C1 segment of cervical spinal cord (tissue), 14 donors: ENCODE data around the gene SREBF2.

Source experiments
- DNase-seq, 14 donors: peaks; one replicate each; lab custom pipeline; 2025; lab: John Stamatoyannopoulos, UW

The SREBF2 gene

DNA sequence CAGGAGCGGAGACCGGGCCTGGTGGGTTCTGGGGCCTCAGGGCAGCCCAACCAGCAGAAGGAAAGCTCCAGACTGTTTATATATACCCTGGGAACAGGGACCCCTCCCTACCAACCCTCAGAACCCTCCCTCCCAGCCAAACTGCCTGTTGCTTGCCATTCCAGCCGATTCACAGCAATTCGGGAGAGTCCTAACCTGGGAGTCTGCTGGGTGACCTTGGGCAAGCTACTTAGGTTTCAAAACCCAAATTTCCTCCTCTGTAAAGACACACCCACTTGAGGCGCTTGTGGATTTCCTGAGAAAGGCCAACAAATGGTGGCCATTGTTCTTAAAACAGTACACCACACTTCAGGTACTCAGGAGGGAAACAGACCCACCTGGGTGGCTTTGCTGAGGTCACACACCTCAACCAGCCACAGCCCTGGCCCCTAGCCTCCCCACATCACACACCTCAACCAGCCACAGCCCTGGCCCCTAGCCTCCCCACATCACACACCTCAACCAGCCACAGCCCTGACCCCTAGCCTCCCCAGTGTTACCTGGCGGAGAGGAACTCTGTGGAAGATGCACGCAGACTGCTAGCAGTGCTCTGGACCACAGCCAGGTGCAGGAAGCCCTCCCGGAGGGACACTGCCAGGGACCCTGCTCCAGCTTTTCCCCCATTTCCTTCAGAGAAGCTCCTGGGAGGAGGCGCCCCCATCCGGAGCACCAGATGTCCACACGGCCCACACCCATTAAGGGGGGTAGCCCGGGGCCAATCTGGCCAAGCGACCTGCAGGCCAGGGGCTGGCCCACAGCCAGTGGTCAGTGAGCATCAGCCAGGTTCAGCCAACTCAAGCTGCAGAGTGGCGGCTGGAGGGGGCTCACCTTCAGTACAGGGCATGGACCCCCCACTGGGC, 75.8 kb downstream of the SREBF2 start:
- peak in 1 of 14 donors; percentile 61 for DNase-seq

DNA sequence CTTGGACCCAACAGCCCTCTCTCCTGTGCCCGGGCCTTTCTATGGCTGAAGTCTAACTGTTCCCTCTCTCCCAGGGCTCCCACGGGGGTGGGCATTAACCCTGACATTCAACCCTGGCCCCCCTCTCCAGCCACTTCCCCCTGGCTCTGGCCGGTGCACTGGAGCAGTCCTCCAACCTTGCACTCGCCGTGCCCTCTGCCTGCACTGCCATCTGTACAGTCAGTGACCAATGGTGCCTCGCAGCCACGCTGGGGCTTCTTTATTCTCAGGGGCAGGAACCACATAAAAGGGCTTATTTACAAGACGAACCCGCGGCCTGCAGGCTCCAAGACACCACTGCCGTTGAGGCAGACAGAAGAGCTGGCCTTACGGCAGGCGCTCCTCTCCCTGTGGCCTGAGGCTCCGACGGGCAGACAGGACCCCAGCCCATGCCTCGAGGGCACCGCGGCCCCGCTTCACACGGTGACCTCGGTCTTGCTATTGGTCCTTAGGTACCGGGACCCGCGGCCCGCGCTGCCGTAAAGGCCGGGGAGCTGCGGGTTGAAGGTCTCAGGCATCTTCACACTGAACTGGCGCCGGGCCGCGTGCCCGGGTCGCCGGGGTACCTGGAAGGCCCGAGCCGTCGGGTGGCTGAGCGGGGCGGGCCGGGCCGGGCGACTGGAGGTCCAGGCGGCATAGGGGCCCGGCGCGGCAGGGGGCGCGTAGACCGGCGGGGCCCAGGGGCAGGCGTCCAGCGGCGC, 76.6 kb downstream of the SREBF2 start:
- DNase-seq: peak in 3 of 14 donors; percentile 11 to 26 (median 12)

DNA sequence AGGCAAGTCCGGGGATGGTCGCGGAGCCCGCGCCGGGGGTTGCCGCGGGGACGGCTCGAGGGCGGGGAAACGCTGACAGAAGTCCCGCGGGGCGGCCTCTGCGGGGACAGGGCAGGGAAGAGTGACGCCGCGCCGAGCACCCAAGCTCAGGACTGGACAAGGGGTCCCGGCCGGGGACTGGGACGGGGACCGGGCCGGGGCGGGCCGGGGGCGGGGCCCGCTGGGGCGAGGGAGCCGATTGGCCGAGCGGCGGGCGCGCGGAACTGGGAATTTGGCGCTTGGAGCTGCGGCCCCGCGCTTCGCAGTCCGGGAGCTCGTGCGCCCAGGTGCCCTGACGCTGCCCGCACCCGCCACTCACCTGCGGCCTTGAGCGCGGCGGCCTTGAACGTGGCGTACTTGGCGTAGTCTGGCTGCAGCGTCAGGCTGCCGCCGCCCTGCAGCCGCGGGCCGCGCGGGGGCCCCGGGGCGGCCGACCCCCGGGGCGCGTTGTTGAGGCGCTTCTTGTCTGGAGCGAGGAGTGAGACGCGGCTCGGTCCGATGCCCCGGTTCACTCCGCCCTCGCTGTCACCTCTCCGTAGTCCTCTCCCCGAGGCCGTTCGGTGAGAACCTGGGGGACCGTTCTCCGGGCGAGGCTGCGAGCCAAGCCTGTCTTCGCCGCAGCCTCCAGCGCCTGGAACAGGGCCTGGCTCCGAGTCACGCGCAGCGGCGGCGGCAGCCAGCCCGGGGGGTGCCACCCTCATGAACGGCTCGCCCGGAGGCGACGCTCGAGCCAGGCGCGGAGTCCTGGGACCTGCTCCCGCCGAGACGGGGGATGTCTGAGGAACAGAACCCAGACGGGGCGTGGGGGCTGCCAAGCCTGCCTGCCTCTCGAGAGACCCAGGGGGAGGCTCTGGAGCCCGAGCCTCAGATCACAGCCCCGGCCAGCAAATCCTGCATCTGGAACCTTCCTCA, 77.4 kb downstream of the SREBF2 start:
- DNase-seq: peak in 10 of 14 donors; percentile 24 to 61 (median 40)

DNA sequence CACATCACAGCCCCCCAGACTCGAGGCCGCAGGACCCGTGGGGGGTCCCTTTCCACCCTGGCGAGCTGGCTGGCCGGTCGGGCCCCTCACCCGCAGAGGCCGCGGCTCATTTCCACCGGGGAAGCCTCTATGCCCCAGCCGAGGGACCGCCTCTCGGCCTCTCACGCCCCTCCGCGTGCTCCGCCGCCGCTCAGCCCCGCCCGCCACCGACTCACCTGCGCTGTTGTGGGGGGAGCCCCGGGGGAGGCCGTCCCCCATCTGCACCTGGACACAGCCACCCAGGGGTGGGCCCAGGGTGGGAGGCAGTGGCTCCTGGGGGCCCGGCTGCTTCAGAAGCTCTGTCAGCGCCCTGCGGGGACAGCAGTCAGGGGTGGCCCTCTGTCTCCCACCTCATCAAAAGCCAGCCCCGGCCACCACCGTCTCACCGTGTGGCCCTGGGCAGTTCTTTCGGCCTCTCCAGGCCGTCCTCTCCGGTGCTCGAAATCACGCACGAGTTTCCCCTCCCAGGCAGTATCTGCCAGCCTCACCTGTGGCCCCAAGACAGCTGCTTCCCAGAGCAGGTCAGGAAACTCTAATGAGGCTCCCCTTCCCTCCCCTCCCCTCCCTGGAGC, 78.2 kb downstream of the SREBF2 start:
- DNase-seq: peak in 1 of 14 donors; percentile 48

DNA sequence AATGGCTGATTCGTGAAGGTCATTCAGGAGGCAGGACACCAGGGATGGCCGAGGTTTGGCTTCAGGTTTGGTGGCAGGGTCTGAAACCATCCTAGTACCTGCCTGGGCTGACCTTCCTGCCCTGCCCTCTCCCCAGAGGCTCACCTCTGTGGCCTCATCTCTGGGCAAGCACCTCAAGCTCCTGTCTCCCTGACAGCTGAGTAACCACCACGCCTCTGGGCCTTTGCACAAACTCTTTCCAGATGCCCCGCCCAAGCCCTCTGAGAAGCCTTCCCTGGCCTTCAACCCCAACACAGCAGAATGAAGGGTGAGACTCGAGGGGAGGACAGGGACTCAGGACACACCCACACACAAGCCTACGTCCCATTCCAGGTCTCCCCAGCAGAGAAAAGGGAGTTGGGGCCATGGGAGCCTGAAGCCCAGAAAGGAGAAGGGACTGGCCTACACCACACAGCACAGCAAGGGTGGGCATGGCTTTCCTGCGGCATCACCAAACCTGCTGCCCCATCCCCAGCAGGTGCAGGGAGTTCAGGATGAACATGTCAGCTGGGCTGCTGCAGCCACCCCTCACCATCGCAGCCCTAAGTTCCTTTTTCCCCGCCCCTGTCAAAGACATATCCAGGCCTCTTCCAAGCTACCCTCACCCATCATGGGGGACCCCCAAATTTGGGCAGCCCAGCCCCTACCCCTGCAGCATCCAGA, 79.6 kb downstream of the SREBF2 start:
- peak in 1 of 14 donors; percentile 36 for DNase-seq

DNA sequence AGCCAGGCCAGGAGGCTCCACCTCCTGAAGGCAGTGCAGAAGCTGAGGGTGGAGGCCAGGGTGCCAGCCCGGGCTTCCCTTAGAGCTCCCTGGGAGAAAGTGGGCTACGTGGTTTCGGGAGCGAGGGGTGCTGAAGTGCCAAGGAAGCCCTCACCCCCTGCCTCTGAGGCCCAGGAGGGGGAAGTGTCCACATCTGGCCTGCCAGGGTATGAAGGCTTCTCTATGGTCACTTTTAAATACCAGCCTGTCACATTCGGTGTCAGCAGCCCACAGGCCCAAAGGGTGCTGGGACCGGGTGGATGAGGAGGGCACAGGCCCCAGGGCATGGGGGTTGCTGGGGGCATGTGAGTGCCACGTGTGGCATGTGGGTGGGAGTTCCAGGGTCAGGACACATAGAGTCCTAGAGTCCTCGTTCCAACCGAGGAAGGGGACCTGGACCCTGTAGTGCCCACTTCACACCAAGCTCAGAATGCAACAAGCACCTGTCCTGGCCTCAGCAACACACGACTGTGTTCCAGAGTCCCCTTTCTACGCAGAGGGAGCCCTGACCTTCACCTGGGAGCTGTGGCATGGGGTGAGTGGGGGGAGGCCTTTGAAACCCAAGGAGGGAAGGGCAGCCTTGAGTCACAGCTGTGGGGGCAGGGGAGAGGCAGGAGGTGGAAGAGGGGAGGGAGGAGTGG, 80.3 kb downstream of the SREBF2 start:
- peak in 1 of 14 donors; percentile 36 for DNase-seq

DNA sequence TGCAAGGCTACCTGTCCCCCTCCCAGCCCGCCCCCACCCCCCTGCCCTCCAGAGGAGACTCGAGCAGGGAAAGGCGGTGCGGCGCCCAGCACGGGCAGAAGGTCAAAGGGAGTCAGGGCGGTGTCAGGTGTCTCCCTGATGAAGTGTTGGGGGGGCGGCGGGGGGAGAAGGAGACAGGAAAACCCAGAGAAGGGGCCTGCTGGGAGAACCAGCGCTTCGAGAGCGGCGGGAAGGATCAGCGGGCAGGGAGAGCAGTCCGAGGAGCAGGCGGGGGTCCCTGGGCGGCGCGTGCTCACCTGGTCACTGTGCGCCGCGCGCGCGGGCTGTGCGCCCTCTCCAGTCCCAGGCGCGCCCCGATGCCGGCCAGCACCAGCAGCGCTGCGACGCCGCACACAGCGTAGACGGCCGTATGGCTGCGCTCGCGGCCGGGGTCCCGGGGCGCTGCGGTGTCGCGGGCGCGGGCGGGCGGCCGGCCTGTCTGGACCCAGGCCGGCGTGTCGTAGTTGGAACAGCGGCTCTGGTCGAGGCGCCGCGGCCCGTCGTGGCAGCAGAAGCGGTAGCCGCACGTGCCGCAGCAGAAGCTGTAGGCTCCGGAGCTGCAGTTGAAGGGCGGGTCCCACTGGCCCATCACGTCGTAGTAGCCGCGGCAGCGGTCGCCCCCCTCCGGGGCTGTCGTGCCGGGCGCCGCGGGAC, 81.1 kb downstream of the SREBF2 start:
- DNase-seq: peak in 1 of 14 donors; percentile 49

DNA sequence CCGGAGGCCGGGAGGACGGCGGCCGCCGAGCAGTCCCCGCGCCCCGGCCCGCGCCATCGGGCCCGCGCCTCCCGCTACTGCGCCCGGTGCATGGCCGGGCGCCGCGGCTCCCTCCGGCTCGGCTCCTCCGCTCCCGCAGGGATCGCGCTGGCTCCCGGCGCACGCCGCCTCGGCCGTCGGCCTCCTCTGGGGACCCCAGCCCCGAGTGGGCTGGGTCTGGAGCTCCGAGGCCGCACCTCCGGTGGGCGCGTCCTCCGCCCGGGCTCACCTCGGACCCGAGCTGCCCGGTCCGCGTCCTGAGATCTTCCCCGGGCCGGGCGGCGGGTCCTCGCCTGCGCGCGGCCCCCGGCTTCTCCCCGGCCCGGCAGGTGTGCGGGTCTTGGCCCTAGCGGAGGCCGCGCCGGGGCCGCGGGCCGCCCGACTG, 81.7 kb downstream of the SREBF2 start:
- DNase-seq: no peak

DNA sequence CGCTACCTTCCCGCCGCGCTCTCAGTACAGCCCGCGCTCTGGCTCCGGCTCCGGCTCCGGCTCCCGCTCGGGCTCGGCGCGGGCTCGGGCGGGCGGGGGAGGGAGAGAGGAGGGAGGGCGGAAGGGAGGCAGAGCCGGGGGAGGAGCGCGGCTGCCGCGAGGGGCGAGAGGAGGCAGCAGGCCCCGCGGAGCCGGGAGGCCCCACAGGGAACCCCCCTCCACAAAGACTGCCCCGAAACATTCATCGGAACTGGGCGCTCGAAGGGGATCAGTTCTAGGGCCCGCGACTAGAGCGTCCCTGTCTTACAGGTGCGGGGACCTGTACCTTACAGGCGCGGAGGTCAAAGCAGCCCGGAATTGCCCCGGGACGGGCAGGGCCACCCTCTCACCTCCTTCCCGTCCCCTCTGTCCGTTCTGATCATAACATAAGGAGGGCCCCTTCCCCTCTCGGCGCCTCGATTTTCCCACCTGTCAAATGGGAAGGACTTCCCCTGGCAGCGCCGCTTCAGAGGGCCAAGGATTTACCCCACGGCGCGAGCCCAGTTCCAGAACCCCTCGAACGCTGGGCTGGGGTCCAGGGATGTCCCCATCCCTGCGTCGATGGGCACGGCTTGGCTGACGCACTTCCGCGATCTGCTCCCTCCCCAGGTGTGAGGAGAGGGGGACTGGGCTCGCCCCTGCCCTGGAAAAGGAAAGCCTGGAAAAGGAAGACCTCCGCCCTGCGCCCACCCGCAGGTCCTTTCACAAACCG, 82.3 kb downstream of the SREBF2 start, which contains the start of gene SHISA8:
Gene SHISA8, minus strand, starts transcription at position 40 of the 751 bp plus-strand sequence. CDS start 407 bp downstream, outside the sequence.
- DNase-seq: peak in 1 of 14 donors; percentile 58

DNA sequence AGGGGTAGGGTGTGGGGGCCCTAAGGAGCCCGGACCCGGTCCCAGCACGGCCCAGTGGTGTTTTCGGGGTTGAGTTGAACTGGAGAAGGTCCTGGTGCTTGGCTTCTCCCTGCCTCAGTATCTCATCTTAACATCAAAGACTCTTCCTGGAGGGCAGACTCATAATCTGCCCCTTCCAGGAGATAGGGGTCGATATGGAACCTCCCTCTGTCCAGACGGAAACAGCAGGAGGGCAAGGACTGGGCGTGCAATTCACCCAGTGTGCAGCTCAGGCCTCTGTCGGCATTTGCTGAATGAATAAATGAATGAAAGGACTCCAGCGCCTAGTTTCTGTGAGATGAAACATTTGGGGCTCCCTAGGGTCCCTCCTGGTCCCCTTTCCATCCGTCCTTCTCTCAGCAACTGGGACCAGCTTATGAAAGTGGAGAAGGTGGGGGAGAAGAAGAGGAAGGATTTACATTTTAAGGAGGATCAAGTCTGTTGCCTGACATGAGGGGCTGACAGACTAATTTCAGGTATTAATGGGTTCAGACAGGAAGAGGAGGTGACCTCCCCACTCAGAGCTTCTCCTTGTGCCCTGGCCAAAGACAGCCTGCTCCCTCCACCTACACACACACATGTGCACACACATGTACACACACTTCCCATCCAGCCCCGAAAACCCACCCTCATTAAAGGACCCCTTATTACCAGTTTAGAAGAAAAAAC, 83.0 kb downstream of the SREBF2 start:
- DNase-seq: no peak

DNA sequence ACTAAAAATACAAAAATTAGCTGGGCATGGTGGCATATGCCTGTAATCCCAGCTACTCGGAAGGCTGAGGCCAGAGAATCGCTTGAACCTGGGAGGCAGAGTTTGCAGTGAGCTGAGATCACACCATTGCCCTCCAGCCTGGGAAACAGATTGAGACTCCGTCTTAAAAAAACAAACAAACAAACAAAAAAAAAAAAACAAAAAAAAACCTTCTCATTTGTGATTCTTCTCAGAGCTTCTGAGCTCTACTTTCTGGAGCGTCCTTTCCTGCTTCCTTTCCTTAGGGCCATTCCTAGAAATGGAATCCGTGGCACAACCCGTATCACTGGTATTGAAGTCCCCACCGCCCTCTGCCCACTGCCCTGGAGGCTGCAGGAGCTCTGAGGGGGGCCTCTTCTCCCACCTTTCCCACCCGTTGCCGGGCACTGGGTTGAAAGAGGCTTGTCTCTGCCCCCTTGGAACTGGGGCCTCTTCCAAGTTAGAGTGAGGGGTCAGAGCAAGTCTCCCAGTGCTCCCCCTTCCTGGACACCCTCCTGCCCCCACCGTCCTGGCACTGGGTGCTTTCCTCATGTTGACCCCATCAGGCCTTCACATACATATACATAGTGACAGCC, 83.9 kb downstream of the SREBF2 start:
- no peak for DNase-seq

DNA sequence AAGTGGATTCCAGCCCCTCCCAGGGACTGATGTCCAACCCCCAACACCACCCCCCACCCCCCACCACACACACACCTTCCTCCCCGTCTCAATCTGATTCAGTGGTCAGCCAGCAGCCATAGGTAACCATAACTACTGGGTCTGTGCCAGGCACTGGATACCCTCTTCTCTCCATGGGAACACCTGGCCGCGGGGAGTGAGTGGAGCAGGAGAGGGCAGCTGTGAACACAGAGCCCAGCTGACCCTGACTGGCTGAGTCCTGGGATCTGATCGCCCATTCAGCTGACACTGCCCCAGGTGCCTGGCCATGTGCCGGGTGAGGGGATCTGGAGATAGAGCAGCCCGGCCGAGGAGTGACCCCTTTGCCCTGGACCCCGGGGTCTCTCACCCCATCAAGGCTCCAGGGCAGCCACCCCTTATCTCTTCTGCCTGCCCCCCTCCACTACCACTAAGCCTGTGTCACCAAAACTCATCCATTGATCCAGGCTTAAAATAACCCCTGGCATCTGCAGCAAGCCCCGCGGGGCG, 84.5 kb downstream of the SREBF2 start:
- DNase-seq: no peak

DNA sequence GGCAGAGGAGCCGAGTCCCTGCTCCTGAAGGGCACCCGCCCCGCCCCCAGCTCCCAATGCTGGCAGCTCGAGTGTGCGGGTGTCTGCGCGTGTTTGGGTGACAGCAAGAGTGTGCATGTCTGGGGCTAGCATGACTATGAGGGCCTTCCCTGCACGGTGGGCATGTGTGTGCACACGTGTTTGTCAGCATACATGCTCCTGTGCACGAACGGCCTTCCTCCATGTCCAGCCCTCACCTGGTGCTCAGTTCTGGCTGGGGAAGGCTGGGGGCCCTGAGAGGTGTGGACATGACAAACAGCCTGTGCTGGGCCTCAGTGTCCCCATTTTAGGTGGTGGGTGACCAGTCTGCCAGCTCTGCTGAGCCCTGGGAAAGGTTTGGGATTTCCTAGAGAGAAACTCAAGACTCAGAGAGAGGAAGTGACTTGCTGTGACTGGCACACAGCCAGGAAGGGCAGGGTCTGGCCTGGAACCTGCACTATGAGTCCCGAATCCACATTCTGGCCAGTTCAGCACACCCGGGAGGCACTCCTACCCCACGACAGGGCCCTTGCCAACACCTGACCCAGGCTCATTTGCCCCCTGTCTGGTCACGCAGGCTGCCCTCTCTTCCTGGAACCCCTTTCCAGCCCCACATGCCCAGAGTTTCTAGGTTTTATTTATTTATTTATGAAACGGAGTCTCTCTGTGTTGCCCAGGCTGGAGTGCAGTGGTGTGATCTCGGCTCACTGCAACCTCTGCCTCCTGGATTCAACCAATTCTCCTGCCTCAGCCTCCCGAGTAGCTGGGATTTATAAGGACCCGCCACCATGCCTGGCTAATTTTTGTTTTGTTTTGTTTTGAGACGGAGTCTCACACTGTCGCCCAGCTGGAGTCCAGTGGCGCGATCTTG, 85.2 kb downstream of the SREBF2 start:
- peak in 6 of 14 donors; percentile 3 to 41 (median 17) for DNase-seq

DNA sequence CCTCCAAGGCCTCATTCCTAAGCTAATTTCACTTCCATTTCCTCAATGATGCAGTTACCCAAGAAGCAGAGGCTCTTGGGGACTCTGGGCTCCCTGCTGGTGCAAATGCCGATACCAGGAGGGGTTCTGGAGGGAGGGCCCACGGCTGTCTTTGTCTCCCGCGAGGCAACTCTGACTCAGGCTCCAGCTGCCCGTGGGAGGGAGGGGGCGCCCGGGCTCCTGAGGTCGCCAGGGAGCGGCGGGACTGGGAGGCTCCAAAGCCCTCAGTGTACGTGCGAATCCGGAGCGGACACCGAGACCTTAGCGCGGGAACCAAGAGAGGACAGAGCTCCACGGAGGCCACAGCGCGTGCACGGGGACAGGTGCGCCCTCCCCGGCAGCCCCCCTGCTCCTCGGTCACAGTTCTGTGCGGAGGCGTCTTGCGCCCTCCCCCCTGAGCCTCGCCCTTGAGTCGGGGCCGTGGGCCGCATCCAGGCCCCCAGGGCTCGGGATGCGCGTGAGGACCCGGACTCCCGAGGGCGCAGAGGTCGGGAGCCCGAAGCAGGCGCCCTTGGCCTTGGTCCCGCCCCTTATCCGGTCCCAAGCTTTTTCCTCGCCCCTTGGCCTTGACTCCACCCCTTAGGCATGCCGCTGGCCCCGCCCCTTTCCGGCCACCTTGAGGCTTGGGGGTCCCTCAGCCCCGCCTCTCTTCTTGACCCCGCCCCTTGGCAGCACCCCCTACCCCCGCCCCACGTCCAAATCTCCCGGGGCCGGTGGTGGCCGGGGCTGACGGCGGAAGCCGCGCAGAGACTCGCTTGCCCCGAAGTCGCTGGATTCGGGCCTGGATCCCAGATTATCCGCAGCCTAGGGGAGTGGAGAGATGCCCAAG, 86.7 kb downstream of the SREBF2 start:
- peak in 8 of 14 donors; percentile 5 to 45 (median 24) for DNase-seq
